ENCODE data around the gene NUP98. TPM values are rescaled to one million over a fixed set of nuclear protein-coding genes. Genes with fewer than 3 reads are reported as not detected.
A peak's percentile ranks its signal among the peaks of the same experiment; 100 is the strongest.

The NUP98 gene
- polyA plus RNA-seq, 3 donors: 19.6 to 76.2 (median 28.5) TPM

DNA sequence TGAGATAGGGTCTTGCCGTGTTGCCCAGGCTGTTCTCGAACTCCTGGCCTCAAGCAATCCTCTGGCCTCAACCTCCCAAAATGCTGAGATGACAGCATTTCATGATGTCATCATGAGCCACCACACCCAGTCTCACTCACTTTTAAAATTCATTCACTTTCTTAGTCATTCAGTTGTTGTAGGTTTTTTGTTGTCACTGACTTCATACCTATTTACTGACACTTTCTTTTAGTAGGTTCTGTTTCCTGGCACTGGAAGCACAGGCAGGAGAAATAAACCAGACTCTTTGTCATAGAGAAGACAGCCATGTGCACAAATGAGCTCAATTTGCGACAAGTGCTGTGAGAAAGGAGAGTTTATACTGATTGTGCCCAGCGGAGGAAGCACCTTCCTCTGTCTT lies 166.0 kb downstream of the NUP98 start:
- Mint-ChIP-seq H3K27me3 (ENCODE audit: low read depth in 3 of 3) (peaks cover 0 to 5% (median 1%) of the 10 kb centered on the region in 3 donors), H3K36me3 (peaks cover 2 to 30% of the 10 kb centered on the region in 2 donors), H3K4me1 (peaks cover 10% of the 10 kb centered on the region), H3K9me3 (peaks cover 0 to 1% (median 0%) of the 10 kb centered on the region in 7 donors), H3K4me3 (no peak overlapping the region), H3K27ac (no peak overlapping the region)
- intact Hi-C loops (cut with micrococcal nuclease): no loop called here
- H3K9ac ChIP-seq (ENCODE audit: insufficient read depth, low read length, poor library complexity, severe bottlenecking): no peak overlapping the region
- no peaks in the 10 kb centered on the region for H4K20me1 ChIP-seq (ENCODE audit: insufficient read depth, low read length)
- no peaks in the 10 kb centered on the region for H3K27me3 ChIP-seq (ENCODE audit: control insufficient read depth in 2 of 2, insufficient read depth in 2 of 2, low read length in 2 of 2)
- H3K36me3 ChIP-seq (replicated peaks in 1 of 2; ENCODE audit: control insufficient read depth in 1 of 2, insufficient read depth in 2 of 2, low read length in 2 of 2): no peaks in the 10 kb centered on the region
- no CpG with 5 or more reads among the region's 4 CpGs for WGBS (ENCODE audit: insufficient coverage)
- H3K4me1 ChIP-seq (ENCODE audit: control insufficient read depth in 1 of 2, insufficient read depth in 2 of 2, low read length in 2 of 2): peaks cover 4 to 7% of the 10 kb centered on the region in 2 donors
- H3K9me3 ChIP-seq (replicated peaks in 1 of 2; ENCODE audit: control insufficient read depth in 1 of 2, insufficient read depth in 1 of 2, low read length in 2 of 2): no peaks in the 10 kb centered on the region
- H2AFZ ChIP-seq (ENCODE audit: insufficient read depth, low read depth, low read length, poor library complexity, severe bottlenecking): no peak overlapping the region
- no peak overlapping the region for H3K4me3 ChIP-seq (replicated peaks in 1 of 3; ENCODE audit: low read depth in 2 of 3, low read length in 3 of 3)
- H3K79me2 ChIP-seq (ENCODE audit: insufficient read depth, low read length): no peaks in the 10 kb centered on the region
- no peak for DNase-seq
- no peak overlapping the region for H3K4me2 ChIP-seq (replicated peaks; ENCODE audit: extremely low read depth, low read length, poor library complexity, severe bottlenecking)
- no peak overlapping the region for H3K27ac ChIP-seq (ENCODE audit: low read depth in 1 of 2, low read length in 2 of 2)
- TF ChIP-seq, protein P1, sequence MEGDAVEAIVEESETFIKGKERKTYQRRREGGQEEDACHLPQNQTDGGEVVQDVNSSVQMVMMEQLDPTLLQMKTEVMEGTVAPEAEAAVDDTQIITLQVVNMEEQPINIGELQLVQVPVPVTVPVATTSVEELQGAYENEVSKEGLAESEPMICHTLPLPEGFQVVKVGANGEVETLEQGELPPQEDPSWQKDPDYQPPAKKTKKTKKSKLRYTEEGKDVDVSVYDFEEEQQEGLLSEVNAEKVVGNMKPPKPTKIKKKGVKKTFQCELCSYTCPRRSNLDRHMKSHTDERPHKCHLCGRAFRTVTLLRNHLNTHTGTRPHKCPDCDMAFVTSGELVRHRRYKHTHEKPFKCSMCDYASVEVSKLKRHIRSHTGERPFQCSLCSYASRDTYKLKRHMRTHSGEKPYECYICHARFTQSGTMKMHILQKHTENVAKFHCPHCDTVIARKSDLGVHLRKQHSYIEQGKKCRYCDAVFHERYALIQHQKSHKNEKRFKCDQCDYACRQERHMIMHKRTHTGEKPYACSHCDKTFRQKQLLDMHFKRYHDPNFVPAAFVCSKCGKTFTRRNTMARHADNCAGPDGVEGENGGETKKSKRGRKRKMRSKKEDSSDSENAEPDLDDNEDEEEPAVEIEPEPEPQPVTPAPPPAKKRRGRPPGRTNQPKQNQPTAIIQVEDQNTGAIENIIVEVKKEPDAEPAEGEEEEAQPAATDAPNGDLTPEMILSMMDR (IDR thresholded peaks at IDR 0.05): no peak

DNA sequence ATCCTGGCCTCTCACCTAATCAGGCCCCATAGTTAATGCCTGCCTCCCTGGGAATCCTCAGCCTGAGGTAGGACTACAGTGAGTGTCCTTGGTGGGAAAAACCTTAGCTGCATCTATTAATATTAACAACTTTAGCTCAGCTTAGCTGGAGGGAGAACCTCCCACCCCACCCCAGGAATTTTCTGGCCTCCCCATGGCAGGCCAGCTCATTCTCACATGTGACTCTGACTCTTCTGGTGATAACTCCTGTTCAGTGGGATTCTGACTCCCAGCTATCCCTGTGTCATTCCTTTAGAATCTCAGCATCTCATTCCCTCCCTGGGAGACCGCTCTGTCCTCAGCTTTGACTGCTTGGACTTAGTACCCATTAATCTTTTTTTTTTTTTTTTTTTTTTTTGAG lies 170.1 kb downstream of the NUP98 start:
- intact Hi-C loops (cut with micrococcal nuclease): no loop called here
- Mint-ChIP-seq H3K4me1 (peaks cover 25% of the 10 kb centered on the region), H3K4me3 (no peak overlapping the region), H3K36me3 (peaks cover 0 to 6% of the 10 kb centered on the region in 2 donors), H3K27ac (no peak overlapping the region), H3K9me3 (peaks cover 0 to 1% (median 0%) of the 10 kb centered on the region in 7 donors), H3K27me3 (ENCODE audit: low read depth in 3 of 3) (peaks cover 0 to 5% (median 1%) of the 10 kb centered on the region in 3 donors)
- DNase-seq: no peak
- H3K4me2 ChIP-seq (replicated peaks; ENCODE audit: extremely low read depth, low read length, poor library complexity, severe bottlenecking): no peak overlapping the region
- no peaks in the 10 kb centered on the region for H4K20me1 ChIP-seq (ENCODE audit: insufficient read depth, low read length)
- no peaks in the 10 kb centered on the region for H3K9me3 ChIP-seq (replicated peaks in 1 of 2; ENCODE audit: control insufficient read depth in 1 of 2, insufficient read depth in 1 of 2, low read length in 2 of 2)
- no peaks in the 10 kb centered on the region for H3K36me3 ChIP-seq (replicated peaks in 1 of 2; ENCODE audit: control insufficient read depth in 1 of 2, insufficient read depth in 2 of 2, low read length in 2 of 2)
- H3K9ac ChIP-seq (ENCODE audit: insufficient read depth, low read length, poor library complexity, severe bottlenecking): no peak overlapping the region
- peak overlapping the region; percentile 81 for H2AFZ ChIP-seq (ENCODE audit: insufficient read depth, low read depth, low read length, poor library complexity, severe bottlenecking)
- no peaks in the 10 kb centered on the region for H3K27me3 ChIP-seq (ENCODE audit: control insufficient read depth in 2 of 2, insufficient read depth in 2 of 2, low read length in 2 of 2)
- no peak overlapping the region for H3K27ac ChIP-seq (ENCODE audit: low read depth in 1 of 2, low read length in 2 of 2)
- peaks cover 25% of the 10 kb centered on the region in 2 donors for H3K4me1 ChIP-seq (ENCODE audit: control insufficient read depth in 1 of 2, insufficient read depth in 2 of 2, low read length in 2 of 2)
- TF ChIP-seq, protein P1 (IDR thresholded peaks at IDR 0.05): no peak
- no peak overlapping the region for H3K4me3 ChIP-seq (replicated peaks in 1 of 3; ENCODE audit: low read depth in 2 of 3, low read length in 3 of 3)
- WGBS (ENCODE audit: insufficient coverage): no CpG with 5 or more reads among the region's 1 CpG
- H3K79me2 ChIP-seq (ENCODE audit: insufficient read depth, low read length): no peaks in the 10 kb centered on the region

All from CD14-positive monocyte (primary cell).